T follicular helper cell (primary cell): Measurements from ENCODE around the gene SORCS1.

Experiments
- DNase-seq: peaks from one replicate; pipeline ENCODE4 v3.0.0-alpha.2; 2020; ENCODE audit warnings: low read depth
- total RNA-seq, 2 experiments: gene quantifications; one replicate each; lab custom pipeline; 2026; lab: John Stamatoyannopoulos, UW

The SORCS1 gene
- 0 to 0.12 reads per million in 2 experiments for total RNA-seq

GRCh38 chr10:107163881-107164861, at the start of gene SORCS1:
TSS of gene SORCS1 (minus strand) at chr10:107164706.
- no peak for DNase-seq

- DNase-seq: no peak
Measured at GRCh38 chr10:107214261-107214660, 49.8 kb upstream of the SORCS1 start.

GRCh38 chr10:107213861-107214260, 49.4 kb upstream of the SORCS1 start:
- no peak for DNase-seq

GRCh38 chr10:107206833-107207232, 42.3 kb upstream of the SORCS1 start:
- DNase-seq: no peak

GRCh38 chr10:107169516-107169915, 5.0 kb upstream of the SORCS1 start:
- no peak for DNase-seq

GRCh38 chr10:107168738-107169137, 4.2 kb upstream of the SORCS1 start:
- no peak for DNase-seq

- DNase-seq: no peak
Measured at GRCh38 chr10:107166403-107166802, 1.9 kb upstream of the SORCS1 start.

GRCh38 chr10:107164992-107165391, 486 bp upstream of the SORCS1 start:
- DNase-seq: no peak

- no peak for DNase-seq
Measured at GRCh38 chr10:107163076-107163855, 1.2 kb downstream of the SORCS1 start.

- no peak for DNase-seq
Measured at GRCh38 chr10:107160866-107161265, 3.6 kb downstream of the SORCS1 start.

- DNase-seq: no peak
Measured at GRCh38 chr10:107159871-107160270, 4.6 kb downstream of the SORCS1 start.

GRCh38 chr10:107157071-107157470, 7.4 kb downstream of the SORCS1 start:
- DNase-seq: no peak

GRCh38 chr10:107152087-107152486, 12.4 kb downstream of the SORCS1 start:
- DNase-seq: no peak

- DNase-seq: no peak
Measured at GRCh38 chr10:107148906-107149305, 15.6 kb downstream of the SORCS1 start.

GRCh38 chr10:107144490-107144889, 20.0 kb downstream of the SORCS1 start:
- no peak for DNase-seq

- no peak for DNase-seq
Measured at GRCh38 chr10:107141524-107142061, 22.9 kb downstream of the SORCS1 start.

- DNase-seq: no peak
Measured at GRCh38 chr10:107139237-107139636, 25.3 kb downstream of the SORCS1 start.

GRCh38 chr10:107133656-107134055, 30.9 kb downstream of the SORCS1 start:
- DNase-seq: no peak

- no peak for DNase-seq
Measured at GRCh38 chr10:107129000-107129399, 35.5 kb downstream of the SORCS1 start.

- no peak for DNase-seq
Measured at GRCh38 chr10:107126512-107127065, 37.9 kb downstream of the SORCS1 start.

- DNase-seq: no peak
Measured at GRCh38 chr10:107122703-107123102, 41.8 kb downstream of the SORCS1 start.

GRCh38 chr10:107118866-107119265, 45.6 kb downstream of the SORCS1 start:
- no peak for DNase-seq
